KMS-11 (cell line): Measurements from ENCODE around the gene C16orf87.

Source experiments
- H2AFZ ChIP-seq: fragments of 200-600 bp; sonication (generic); 2 replicates; pipeline ENCODE4 v1.6.1; 2016; ENCODE audit warnings: antibody characterized with exemption, mixed run types, low read depth
- H3K27ac ChIP-seq: fragments of 200-600 bp; sonication (generic); 2 replicates; pipeline ENCODE4 v1.6.1; 2016; ENCODE audit warnings: mild to moderate bottlenecking, mixed run types
- H3K27me3 ChIP-seq: fragments of 200-600 bp; sonication (generic); 2 replicates; pipeline ENCODE4 v1.6.1; 2017; ENCODE audit warnings: mild to moderate bottlenecking, low read depth, mixed run types, moderate library complexity; ENCODE audit not compliant: insufficient read depth
- H3K36me3 ChIP-seq: fragments of 200-600 bp; sonication (generic); 2 replicates; pipeline ENCODE4 v1.6.1; 2017; ENCODE audit warnings: mild to moderate bottlenecking, mixed run types; ENCODE audit not compliant: insufficient read depth
- H3K4me1 ChIP-seq: fragments of 200-600 bp; sonication (generic); 2 replicates; pipeline ENCODE4 v1.6.1; 2016; ENCODE audit warnings: mild to moderate bottlenecking, low read depth, mixed run types; ENCODE audit not compliant: poor library complexity, severe bottlenecking
- H3K4me2 ChIP-seq: fragments of 200-600 bp; sonication (generic); 2 replicates; pipeline ENCODE4 v1.7.0; 2016; ENCODE audit warnings: mild to moderate bottlenecking, mixed run types
- H3K4me3 ChIP-seq: fragments of 200-600 bp; sonication (generic); IDR thresholded peaks from 2 replicates; pipeline ENCODE4 v1.6.1; 2017; ENCODE audit warnings: low read depth, low read length, mixed read lengths; ENCODE audit not compliant: insufficient read depth
- H3K79me2 ChIP-seq: fragments of 200-600 bp; sonication (generic); 2 replicates; pipeline ENCODE4 v1.6.1; 2016; ENCODE audit warnings: low read depth, mixed run types; ENCODE audit not compliant: insufficient read depth
- H3K9ac ChIP-seq: fragments of 200-600 bp; sonication (generic); 2 replicates; pipeline ENCODE4 v1.6.1; 2016; ENCODE audit warnings: mild to moderate bottlenecking, mixed run types
- H4K20me1 ChIP-seq: fragments of 200-600 bp; sonication (generic); 2 replicates; pipeline ENCODE4 v1.6.1; 2016; ENCODE audit warnings: mild to moderate bottlenecking, mixed run types; ENCODE audit not compliant: insufficient read depth
- TF ChIP-seq, protein P1 (sequence below): fragments of 200-600 bp; sonication (generic); conservative IDR thresholded peaks from 2 replicates; pipeline ENCODE4 v1.6.1; 2017; ENCODE audit warnings: low read depth, mild to moderate bottlenecking, antibody characterized with exemption, low read length, moderate library complexity, mixed read lengths

Gene C16orf87

DNA sequence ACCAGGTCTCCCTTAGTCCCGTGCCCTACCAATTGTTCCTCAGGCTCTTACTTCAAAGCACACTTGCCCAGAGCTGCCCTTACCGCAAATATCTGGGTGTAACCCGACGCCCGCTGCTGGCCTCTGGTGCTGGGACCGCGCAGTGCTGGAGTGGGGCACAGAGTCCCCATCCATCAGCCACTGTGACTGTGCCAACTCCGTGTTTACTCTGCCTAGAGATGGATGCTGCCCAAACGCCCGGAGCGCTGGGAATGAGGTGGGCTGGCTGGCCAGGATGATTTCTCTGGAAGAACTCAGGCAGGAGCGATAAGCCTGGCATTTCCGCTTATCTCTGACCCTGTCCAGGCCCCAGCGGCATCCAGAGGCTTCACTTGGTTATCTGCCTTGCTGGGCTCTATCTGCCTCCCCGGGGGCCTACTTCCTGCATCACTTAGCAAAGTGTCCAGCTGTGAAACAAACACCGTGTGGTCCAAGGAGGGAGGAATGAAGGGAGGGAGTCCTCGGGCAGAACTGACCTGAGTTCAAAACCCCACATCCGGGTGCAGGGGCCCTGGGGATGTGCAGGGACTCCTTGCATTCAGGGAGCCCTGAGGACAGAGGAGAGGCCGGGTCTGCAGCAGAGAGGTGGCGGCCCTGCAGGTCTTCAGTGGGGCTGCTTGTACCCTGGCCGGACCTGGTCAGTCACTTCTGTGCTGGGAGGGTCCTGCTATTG, 73.5 kb downstream of the C16orf87 start:
- H3K27me3 ChIP-seq = no peaks in the 10 kb centered on the region
- H3K4me3 ChIP-seq = no peak overlapping the region
- no peaks in the 10 kb centered on the region for H3K79me2 ChIP-seq
- no peak overlapping the region for H3K4me2 ChIP-seq
- H3K27ac ChIP-seq = no peak overlapping the region
- no peak overlapping the region for H3K9ac ChIP-seq
- H3K4me1 ChIP-seq = no peaks in the 10 kb centered on the region
- H2AFZ ChIP-seq = no peak overlapping the region
- TF ChIP-seq, protein P1, sequence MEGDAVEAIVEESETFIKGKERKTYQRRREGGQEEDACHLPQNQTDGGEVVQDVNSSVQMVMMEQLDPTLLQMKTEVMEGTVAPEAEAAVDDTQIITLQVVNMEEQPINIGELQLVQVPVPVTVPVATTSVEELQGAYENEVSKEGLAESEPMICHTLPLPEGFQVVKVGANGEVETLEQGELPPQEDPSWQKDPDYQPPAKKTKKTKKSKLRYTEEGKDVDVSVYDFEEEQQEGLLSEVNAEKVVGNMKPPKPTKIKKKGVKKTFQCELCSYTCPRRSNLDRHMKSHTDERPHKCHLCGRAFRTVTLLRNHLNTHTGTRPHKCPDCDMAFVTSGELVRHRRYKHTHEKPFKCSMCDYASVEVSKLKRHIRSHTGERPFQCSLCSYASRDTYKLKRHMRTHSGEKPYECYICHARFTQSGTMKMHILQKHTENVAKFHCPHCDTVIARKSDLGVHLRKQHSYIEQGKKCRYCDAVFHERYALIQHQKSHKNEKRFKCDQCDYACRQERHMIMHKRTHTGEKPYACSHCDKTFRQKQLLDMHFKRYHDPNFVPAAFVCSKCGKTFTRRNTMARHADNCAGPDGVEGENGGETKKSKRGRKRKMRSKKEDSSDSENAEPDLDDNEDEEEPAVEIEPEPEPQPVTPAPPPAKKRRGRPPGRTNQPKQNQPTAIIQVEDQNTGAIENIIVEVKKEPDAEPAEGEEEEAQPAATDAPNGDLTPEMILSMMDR = no peak
- no peaks in the 10 kb centered on the region for H3K36me3 ChIP-seq
- no peaks in the 10 kb centered on the region for H4K20me1 ChIP-seq

GRCh38 chr16:46756772-46757171, 74.2 kb downstream of the C16orf87 start:
- Histone ChIP-seq H3K9ac (no peak overlapping the region), H3K27ac (no peak overlapping the region), H2AFZ (no peak overlapping the region), H3K36me3 (no peaks in the 10 kb centered on the region), H3K4me1 (no peaks in the 10 kb centered on the region), H3K4me3 (no peak overlapping the region), H3K79me2 (no peaks in the 10 kb centered on the region), H3K4me2 (no peak overlapping the region), H3K27me3 (no peaks in the 10 kb centered on the region), H4K20me1 (no peaks in the 10 kb centered on the region)
- TF ChIP-seq, protein P1 = no peak

DNA sequence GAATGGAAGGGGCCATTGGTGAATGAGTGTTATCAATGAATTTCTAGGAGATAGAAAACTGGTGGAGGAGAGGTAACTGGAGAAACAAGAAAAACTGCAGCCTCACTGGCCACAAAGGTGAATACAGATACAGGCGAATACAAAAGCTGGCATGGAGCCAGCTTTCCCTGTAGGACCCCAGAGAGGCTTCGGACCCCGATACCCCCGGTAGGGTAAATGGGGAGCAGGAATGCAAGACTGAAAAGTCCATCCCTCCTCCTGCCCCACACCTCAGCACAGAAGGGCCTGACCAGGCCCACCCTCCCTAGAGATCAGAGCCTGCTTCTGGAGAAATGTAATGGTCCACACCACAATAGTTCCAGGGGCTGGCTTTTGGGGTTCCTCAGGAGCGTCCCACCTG, 78.0 kb downstream of the C16orf87 start:
- H3K4me1 ChIP-seq = no peaks in the 10 kb centered on the region
- no peak overlapping the region for H3K27ac ChIP-seq
- no peaks in the 10 kb centered on the region for H3K36me3 ChIP-seq
- no peak overlapping the region for H3K4me2 ChIP-seq
- H4K20me1 ChIP-seq = no peaks in the 10 kb centered on the region
- H3K79me2 ChIP-seq = no peaks in the 10 kb centered on the region
- no peak overlapping the region for H3K9ac ChIP-seq
- H3K27me3 ChIP-seq = no peaks in the 10 kb centered on the region
- no peak overlapping the region for H3K4me3 ChIP-seq
- TF ChIP-seq, protein P1 = no peak
- H2AFZ ChIP-seq = no peak overlapping the region

GRCh38 chr16:46751381-46751780, 79.6 kb downstream of the C16orf87 start:
- no peak overlapping the region for H3K4me2 ChIP-seq

More at GRCh38 chr16:46751381-46751780, 79.6 kb downstream of the C16orf87 start:
- no peaks in the 10 kb centered on the region for H3K4me1 ChIP-seq
- no peaks in the 10 kb centered on the region for H4K20me1 ChIP-seq
- H3K27ac ChIP-seq = no peak overlapping the region
- H3K9ac ChIP-seq = no peak overlapping the region
- no peaks in the 10 kb centered on the region for H3K27me3 ChIP-seq
- no peak overlapping the region for H2AFZ ChIP-seq
- H3K79me2 ChIP-seq = no peaks in the 10 kb centered on the region
- TF ChIP-seq, protein P1 = no peak
- H3K4me3 ChIP-seq = no peak overlapping the region
- H3K36me3 ChIP-seq = no peaks in the 10 kb centered on the region
